Measurements from ENCODE around the gene NOP9.

Gene NOP9

DNA sequence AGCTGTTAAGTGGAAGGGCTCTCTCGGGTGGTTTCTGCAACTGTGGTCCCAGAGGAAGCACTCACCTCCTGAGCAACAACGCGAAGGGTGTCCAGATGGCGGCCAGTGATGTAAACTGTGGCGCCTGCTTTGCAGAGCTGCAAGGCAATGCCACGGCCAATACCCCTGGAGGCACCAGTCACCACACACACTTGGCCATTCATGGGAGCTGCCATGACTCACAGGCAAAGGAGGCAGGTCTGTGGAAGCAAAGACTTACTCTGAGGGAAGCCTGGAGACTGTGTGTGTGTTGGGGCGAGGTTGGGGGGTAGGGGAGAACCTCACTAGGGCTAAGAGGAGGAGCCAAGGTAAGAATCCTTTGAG is 777 bp upstream of the NOP9 start:
- TF ChIP-seq, protein P1, sequence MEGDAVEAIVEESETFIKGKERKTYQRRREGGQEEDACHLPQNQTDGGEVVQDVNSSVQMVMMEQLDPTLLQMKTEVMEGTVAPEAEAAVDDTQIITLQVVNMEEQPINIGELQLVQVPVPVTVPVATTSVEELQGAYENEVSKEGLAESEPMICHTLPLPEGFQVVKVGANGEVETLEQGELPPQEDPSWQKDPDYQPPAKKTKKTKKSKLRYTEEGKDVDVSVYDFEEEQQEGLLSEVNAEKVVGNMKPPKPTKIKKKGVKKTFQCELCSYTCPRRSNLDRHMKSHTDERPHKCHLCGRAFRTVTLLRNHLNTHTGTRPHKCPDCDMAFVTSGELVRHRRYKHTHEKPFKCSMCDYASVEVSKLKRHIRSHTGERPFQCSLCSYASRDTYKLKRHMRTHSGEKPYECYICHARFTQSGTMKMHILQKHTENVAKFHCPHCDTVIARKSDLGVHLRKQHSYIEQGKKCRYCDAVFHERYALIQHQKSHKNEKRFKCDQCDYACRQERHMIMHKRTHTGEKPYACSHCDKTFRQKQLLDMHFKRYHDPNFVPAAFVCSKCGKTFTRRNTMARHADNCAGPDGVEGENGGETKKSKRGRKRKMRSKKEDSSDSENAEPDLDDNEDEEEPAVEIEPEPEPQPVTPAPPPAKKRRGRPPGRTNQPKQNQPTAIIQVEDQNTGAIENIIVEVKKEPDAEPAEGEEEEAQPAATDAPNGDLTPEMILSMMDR (IDR thresholded peaks at IDR 0.05), result no peak

DNA sequence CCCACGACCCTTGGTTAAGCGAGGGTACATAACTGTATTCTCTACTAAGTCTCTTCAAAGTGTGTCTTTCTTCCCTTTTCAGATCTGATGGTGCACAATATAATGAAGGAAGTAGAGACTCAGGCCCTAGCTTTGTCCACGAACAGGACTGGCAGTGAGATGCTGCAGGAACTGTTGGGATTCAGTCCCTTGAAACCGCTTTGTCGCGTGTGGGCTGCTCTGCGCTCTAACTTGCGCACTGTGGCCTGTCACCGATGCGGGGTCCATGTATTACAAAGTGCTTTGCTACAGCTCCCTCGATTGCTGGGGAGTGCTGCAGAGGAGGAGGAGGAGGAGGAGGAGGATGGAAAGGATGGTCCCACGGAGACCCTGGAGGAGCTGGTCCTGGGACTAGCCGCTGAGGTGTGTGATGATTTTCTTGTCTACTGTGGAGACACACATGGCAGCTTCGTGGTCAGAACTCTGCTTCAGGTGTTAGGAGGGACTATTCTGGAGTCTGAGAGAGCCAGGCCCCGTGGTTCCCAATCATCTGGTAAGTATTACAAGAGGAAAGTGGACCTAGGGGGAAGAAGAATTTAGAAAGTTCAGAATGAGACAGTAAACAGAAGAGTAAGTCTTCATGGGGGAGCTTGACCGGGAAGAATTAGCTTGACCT is 803 bp downstream of the NOP9 start:
- TF ChIP-seq, protein P1 (IDR thresholded peaks at IDR 0.05), result no peak

DNA sequence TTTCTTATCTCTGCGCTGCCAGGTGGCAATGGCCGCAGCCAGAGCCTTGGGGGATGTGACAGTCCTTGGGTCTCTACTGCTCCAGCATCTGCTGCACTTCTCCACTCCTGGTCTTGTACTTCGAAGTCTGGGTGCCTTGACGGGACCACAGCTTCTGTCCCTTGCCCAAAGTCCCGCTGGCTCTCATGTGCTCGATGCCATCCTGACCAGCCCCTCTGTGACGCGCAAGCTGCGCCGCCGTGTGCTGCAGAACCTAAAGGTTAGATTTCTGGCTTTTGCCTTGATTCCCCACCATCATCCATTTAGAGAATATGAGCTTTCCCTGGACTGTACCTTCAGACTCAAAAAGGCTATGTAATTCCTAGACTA is 4.4 kb downstream of the NOP9 start:
- TF ChIP-seq, protein P1 (IDR thresholded peaks at IDR 0.05), result no peak

DNA sequence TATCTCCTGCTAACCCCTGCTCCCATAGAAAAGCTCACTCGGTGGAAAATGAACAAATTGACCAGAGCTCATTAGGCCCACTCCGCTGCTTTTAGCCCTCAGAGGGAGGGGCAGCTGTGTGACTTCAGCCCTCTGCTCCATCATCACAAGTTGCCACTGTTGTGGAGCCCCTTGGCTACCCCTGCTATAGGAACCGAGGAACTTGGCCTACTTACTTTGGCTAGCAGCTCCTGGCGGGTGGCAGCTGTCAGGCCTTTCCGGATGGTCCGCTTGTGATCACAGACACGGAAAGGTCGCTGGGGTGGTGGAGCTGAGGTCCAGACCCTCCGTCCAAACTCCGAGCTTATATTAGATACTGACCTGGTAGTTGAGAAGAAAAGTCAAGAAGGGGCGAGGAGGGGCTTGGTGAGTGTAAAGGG is 7.5 kb downstream of the NOP9 start:
- TF ChIP-seq, protein P1 (IDR thresholded peaks at IDR 0.05), result no peak

DNA sequence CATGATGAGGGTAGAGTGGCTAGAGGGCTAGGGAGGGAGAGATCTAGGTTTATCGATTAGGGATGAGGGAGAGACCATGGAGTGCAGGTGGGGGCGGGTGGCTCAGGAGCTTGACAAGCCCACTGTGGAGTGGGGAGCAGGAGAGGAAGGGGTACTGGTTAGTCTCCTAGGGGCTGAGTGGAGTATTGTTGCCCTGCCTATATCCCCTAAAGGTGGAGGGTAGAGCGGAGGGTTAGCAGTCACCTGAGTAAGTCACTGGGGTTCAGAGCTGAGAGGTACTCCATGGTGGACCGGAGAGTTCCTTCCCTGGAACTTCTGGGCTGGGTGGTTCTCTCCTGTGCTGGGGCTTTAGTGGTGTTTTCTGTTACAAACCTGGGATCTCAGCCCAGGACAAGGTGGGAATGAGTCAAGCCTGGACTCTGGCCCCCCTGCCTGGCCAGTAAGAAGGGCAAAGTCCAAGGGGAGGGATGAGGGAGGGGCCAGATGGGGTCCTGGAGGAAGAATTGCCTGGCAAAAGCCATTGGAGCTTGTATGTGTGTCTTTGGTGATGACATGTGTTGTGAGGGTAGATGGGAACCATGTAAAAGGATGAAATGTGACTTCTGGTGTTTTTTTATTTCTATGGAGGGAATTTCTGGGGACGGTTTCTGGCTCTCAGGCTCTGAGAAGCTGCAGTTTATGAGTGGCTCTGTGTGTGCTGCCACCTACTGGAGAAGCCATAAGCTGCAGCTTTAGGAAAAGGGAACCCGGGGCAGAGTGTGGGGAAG is 8.1 kb downstream of the NOP9 start, which contains the start of gene CIDEB:
CIDEB (minus strand) TSS at position 403 of the 767 bp plus-strand sequence; CDS start at position 284, 119 bp downstream.
- TF ChIP-seq, protein P1 (IDR thresholded peaks at IDR 0.05), result peak; percentile 99

DNA sequence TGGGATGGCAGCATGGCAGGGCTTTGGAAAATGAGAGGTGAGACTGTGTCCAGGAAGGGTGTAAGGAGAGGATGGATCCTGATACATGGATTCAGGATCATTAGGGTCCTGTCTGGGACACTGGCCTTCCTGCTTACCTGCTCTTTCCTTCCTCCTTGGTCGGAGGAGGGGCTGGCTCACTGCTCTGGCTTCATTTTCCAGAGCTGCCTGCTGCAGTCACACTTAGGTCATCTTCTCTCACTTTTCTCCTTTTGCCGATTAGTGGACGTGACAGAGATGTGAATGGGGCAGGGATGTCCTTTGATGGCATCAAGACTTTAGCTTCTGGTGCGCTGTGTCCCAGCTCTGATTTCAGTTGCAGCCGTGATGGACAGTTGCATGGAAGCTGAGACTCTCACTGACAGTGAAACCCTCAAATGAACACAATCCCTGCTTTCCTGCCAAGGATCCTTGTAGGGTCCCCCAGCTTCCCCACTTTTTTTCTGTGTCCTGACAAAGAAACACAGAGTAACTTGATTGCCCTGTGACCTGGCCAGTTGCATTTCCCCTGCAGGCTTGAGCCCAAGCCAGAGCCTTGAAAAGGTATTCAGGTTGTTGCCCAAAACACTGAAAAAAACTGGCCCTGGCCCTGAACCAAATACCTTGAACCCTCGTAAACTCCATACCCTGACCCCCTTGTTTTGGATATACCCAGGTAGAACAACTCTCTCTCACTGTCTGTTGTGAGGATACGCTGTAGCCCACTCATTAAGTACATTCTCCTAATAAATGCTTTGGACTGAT is 8.9 kb downstream of the NOP9 start:
- TF ChIP-seq, protein P1 (IDR thresholded peaks at IDR 0.05), result peak; percentile 38

DNA sequence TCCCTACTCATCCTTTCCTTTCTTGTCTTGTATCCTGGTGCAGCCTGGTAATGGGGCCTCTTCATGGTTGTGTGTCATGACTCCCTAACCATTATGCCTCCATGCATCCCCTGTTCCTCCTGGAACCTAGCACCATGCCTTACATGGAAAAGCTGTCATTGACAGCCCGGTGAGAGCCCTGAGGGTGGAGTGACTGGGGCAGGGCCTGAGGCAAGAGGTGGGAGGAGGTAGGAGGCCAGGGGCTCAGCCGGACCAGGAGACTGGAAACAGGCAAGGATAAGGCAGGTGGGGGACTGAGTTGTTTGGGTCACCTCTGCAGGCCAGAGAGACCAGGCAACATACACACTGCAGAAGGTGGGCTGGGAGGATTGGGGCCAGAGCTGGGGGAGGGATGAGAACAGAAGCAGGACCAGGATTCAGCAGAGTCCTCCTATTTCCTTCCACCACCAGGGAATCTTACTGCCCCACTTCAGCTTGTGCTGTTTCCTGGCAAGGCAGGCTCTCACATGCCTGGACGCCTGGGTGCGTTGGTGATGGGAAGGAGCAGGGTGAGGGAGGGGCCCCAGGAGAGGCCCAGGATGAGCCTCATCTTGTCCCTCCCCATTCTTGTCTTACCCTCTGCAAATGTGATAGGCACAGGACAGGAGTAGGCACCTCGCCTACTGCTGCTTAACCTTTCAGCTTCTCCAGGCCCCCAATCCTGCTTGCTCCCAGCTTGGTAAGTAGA is 10.1 kb downstream of the NOP9 start, which contains the start of gene LTB4R2:
LTB4R2 (plus strand) TSS at position 603 of the 727 bp plus-strand sequence. CDS start 525 bp downstream, outside the sequence.
- TF ChIP-seq, protein P1 (IDR thresholded peaks at IDR 0.05), result no peak

Data from LNCAP (cell line).